ENCODE measurements around the gene EP400.

The EP400 gene

DNA sequence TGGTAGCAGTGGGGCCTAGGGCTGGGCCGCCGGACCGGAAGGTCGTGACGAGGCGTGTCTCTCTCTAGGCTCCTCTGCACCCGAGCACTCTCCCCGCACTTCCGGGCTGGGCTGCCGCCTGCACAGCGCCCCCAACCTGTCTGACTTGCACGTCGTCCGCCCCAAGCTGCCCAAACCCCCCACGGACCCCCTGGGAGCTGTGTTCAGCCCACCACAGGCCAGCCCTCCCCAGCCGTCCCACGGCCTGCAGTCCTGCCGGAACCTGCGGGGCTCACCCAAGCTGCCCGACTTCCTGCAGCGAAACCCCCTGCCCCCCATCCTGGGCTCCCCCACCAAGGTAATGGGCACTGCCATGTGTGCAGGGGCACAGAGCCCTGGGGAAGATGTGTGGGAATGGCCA, 33.9 kb upstream of the EP400 start:
- TF ChIP-seq, protein P1, sequence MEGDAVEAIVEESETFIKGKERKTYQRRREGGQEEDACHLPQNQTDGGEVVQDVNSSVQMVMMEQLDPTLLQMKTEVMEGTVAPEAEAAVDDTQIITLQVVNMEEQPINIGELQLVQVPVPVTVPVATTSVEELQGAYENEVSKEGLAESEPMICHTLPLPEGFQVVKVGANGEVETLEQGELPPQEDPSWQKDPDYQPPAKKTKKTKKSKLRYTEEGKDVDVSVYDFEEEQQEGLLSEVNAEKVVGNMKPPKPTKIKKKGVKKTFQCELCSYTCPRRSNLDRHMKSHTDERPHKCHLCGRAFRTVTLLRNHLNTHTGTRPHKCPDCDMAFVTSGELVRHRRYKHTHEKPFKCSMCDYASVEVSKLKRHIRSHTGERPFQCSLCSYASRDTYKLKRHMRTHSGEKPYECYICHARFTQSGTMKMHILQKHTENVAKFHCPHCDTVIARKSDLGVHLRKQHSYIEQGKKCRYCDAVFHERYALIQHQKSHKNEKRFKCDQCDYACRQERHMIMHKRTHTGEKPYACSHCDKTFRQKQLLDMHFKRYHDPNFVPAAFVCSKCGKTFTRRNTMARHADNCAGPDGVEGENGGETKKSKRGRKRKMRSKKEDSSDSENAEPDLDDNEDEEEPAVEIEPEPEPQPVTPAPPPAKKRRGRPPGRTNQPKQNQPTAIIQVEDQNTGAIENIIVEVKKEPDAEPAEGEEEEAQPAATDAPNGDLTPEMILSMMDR (IDR thresholded peaks at IDR 0.05; ENCODE audit: low read depth, low read length): no peak
- no peaks in the 10 kb centered on the region for H3K27me3 ChIP-seq (ENCODE audit: insufficient read depth, low read depth, severe bottlenecking)
- H3K4me3 ChIP-seq (ENCODE audit: low read depth, low read length): no peak overlapping the region
- no peak for DNase-seq
- no peak overlapping the region for H3K27ac ChIP-seq
- no peaks in the 10 kb centered on the region for H3K9me3 ChIP-seq (ENCODE audit: severe bottlenecking)
- peaks cover 85% of the 10 kb centered on the region for H3K36me3 ChIP-seq

DNA sequence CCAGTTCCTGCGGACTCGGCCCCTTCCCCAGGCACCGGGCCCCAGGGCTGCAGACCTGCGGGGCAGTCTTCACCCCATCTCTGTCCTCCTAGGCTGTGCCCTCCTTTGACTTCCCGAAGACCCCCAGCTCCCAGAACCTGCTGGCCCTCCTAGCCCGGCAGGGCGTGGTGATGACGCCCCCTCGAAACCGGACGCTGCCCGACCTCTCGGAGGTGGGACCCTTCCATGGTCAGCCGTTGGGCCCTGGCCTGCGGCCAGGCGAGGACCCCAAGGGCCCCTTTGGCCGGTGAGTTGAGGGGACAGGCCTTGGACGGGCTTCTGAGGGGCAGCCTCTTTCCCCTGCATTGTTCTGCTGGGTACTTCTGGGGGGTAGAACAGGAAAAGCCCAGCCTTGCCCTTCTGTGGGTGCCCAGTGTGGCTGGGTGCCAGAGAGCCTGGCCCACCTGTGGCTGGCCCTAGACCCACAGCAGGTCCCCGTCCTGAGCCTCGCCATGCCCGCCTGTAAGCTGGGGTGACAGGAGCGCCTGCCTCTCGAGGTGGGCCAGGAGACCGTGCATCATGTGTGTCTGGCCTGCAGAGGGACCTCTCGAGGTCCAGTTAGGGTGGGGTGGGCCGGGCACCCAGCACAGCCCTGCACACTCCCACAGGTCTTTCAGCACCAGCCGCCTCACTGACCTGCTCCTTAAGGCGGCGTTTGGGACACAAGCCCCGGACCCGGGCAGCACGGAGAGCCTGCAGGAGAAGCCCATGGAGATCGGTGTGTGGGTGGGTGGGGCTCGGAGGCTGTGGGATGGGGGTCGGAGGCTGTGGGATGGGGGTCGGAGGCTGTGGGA, 33.2 kb upstream of the EP400 start:
- Histone ChIP-seq H3K9me3 (ENCODE audit: severe bottlenecking) (no peaks in the 10 kb centered on the region), H3K36me3 (peaks cover 85% of the 10 kb centered on the region), H3K27me3 (ENCODE audit: insufficient read depth, low read depth, severe bottlenecking) (no peaks in the 10 kb centered on the region), H3K4me3 (ENCODE audit: low read depth, low read length) (no peak overlapping the region), H3K27ac (no peak overlapping the region)
- DNase-seq: no peak
- TF ChIP-seq, protein P1 (IDR thresholded peaks at IDR 0.05; ENCODE audit: low read depth, low read length): 0 out of 2 replicates have a peak, but pooled peaks have one; percentile 16

DNA sequence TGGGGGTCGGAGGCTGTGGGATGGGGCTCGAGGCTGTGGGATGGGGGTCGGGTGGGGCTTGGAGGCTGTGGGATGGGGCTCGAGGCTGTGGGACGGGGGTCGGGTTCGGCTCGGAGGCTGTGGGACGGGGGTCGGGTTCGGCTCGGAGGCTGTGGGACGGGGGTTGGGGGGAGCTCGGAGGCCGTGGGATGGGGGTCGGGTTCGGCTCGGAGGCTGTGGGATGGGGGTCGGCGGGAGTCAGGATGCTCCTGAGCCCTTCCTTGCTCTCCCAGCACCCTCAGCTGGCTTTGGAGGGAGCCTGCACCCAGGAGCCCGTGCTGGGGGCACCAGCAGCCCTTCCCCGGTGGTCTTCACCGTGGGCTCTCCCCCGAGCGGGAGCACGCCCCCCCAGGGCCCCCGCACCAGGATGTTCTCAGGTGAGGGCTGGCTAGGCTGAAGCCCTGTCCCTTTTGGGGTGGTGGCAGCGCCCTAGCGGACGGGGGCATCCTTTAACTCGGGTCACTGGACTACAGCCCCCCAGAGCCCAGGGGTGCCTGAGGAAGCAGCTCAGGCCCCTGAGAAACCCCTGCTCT, 32.5 kb upstream of the EP400 start:
- no peak overlapping the region for H3K4me3 ChIP-seq (ENCODE audit: low read depth, low read length)
- H3K9me3 ChIP-seq (ENCODE audit: severe bottlenecking): no peaks in the 10 kb centered on the region
- TF ChIP-seq, protein P1 (IDR thresholded peaks at IDR 0.05; ENCODE audit: low read depth, low read length): no peak
- H3K36me3 ChIP-seq: peaks cover 85% of the 10 kb centered on the region
- DNase-seq: no peak
- H3K27ac ChIP-seq: no peak overlapping the region
- no peaks in the 10 kb centered on the region for H3K27me3 ChIP-seq (ENCODE audit: insufficient read depth, low read depth, severe bottlenecking)

DNA sequence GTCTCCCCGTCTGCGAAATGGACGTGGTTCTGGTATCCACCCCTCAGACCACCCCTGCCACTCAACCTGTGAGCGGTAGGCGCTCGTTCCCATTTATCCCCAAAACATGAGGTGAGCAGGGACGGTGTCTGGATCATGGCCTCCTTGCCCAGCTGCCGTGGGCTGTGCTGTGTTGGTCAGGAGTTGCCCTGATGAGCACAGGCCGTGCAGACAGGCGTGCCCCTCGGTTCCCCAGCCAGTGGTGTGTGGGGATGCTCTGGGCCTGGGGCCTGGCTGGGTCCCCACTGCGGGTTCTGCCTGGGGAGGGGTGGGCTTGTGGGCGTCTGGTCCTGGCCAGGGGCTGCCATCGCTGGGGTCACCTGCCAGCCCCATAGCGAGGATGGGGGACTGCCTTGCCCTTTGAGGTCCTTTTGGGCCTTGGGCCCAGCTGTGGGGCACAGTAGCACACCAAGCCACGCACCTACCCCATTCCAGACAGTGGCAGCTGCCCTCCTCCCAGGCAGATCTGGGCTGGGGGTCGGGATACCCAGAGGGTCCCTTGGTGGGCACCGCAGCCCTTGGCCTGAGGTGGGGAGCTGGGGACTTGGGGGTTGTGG, 31.9 kb upstream of the EP400 start:
- Histone ChIP-seq H3K27me3 (ENCODE audit: insufficient read depth, low read depth, severe bottlenecking) (no peaks in the 10 kb centered on the region), H3K36me3 (peaks cover 84% of the 10 kb centered on the region), H3K27ac (no peak overlapping the region), H3K9me3 (ENCODE audit: severe bottlenecking) (no peaks in the 10 kb centered on the region), H3K4me3 (ENCODE audit: low read depth, low read length) (no peak overlapping the region)
- TF ChIP-seq, protein P1 (IDR thresholded peaks at IDR 0.05; ENCODE audit: low read depth, low read length): no peak
- no peak for DNase-seq

DNA sequence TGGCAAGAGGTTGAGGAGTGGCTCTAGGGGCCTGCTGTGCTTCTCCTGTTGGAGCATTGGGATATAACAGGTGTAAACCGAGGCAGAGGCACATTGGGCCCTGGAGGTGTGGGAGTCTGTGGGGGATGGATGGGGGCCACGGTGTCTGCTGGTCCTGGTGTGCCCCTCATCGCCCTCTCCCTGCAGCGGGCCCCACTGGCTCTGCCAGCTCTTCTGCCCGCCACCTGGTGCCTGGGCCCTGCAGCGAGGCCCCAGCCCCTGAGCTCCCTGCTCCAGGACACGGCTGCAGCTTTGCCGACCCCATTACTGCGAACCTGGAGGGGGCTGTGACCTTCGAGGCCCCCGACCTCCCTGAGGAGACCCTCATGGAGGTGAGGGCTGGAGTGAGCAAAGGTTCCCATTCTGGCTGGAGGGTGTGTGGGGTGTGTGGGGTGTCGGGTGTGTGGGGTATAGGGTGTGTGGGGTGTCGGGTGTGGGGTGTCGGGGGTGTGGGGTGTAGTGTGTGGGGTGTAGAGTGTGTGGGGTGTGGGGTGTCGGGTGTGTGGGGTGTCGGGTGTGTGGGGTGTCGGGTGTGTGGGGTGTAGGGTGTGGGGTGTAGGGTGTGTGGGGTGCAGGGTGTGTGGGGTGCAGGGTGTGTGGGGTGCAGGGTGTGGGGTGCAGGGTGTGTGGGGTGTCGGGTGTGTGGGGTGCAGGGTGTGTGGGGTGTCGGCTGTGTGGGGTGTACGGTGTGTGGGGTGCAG, 31.3 kb upstream of the EP400 start:
- H3K4me3 ChIP-seq (ENCODE audit: low read depth, low read length): no peak overlapping the region
- TF ChIP-seq, protein P1 (IDR thresholded peaks at IDR 0.05; ENCODE audit: low read depth, low read length): no peak
- no peaks in the 10 kb centered on the region for H3K9me3 ChIP-seq (ENCODE audit: severe bottlenecking)
- peaks cover 84% of the 10 kb centered on the region for H3K36me3 ChIP-seq
- H3K27me3 ChIP-seq (ENCODE audit: insufficient read depth, low read depth, severe bottlenecking): no peaks in the 10 kb centered on the region
- no peak overlapping the region for H3K27ac ChIP-seq
- no peak for DNase-seq
